GM18951 (cell line): Measurements from ENCODE around the gene LPCAT4.
"Not testable (repeated sequence)": the region's sequence is repeated elsewhere in the genome, so short reads cannot be mapped to it uniquely, and the experiment has no call there.

Experiments
- POLR2A ChIP-seq: IDR thresholded peaks from 4 replicates; pipeline ENCODE4 v1.6.1; 2011; ENCODE audit warnings: mild to moderate bottlenecking; ENCODE audit not compliant: insufficient read length, insufficient read depth; ENCODE audit errors: extremely low read depth
- in situ Hi-C: fragments of 300-500 bp; cut with MboI; formaldehyde crosslinking; loops from one replicate; pipeline ENCODE4 v1.12.0; 2022; ENCODE audit warnings: low sequenced_read_pairs, mixed read lengths, inconsistent platforms; ENCODE audit not compliant: unreplicated experiment

Gene LPCAT4

GRCh38 chr15:34367101-34368081 is at the start of gene LPCAT4:
TSS of gene LPCAT4 (minus strand) at chr15:34367196. CDS start at chr15:34367100, 96 bp downstream.
- in situ Hi-C loops = loop anchor here (25.0 kb wide), 1 partner anchor 255 kb away; the partner anchor contains the start of genes EMC7 and PGBD4
- TF ChIP-seq POLR2A = peak; percentile 93

- in situ Hi-C loops = not testable (repeated sequence)
These were observed 42.5 kb upstream of the LPCAT4 start for GRCh38 chr15:34409511-34409910.

- in situ Hi-C loops = not testable (repeated sequence)
These were observed 42.0 kb upstream of the LPCAT4 start for GRCh38 chr15:34408973-34409372.

- in situ Hi-C loops = not testable (repeated sequence)
These were observed 36.9 kb upstream of the LPCAT4 start for GRCh38 chr15:34403899-34404298.

GRCh38 chr15:34403160-34403598 is 36.2 kb upstream of the LPCAT4 start:
- in situ Hi-C loops = not testable (repeated sequence)

- in situ Hi-C loops = not testable (repeated sequence)
These were observed 30.8 kb upstream of the LPCAT4 start for GRCh38 chr15:34397637-34398259.

GRCh38 chr15:34392981-34393380 is 26.0 kb upstream of the LPCAT4 start:
- in situ Hi-C loops = not testable (repeated sequence)

- in situ Hi-C loops = not testable (repeated sequence)
These were observed 22.6 kb upstream of the LPCAT4 start for GRCh38 chr15:34389594-34390086.

- in situ Hi-C loops = not testable (repeated sequence)
These were observed 15.0 kb upstream of the LPCAT4 start for GRCh38 chr15:34381829-34382521.

GRCh38 chr15:34380491-34380890 is 13.5 kb upstream of the LPCAT4 start:
- in situ Hi-C loops = not testable (repeated sequence)

GRCh38 chr15:34376856-34377255 is 9.9 kb upstream of the LPCAT4 start:
- in situ Hi-C loops = no loop called here
- no peak for TF ChIP-seq POLR2A

- in situ Hi-C loops = not testable (repeated sequence)
These were observed 8.5 kb upstream of the LPCAT4 start for GRCh38 chr15:34375541-34375940.

GRCh38 chr15:34374816-34375215 is 7.8 kb upstream of the LPCAT4 start:
- in situ Hi-C loops = loop anchor here (25.0 kb wide), 1 partner anchor 263 kb away; the partner anchor contains the start of genes EMC7 and PGBD4
- no peak for TF ChIP-seq POLR2A

GRCh38 chr15:34373951-34374350 is 7.0 kb upstream of the LPCAT4 start:
- no peak for TF ChIP-seq POLR2A
- in situ Hi-C loops = loop anchor here (25.0 kb wide), 1 partner anchor 262 kb away; the partner anchor contains the start of genes EMC7 and PGBD4
